ENCODE data around the gene CYP46A1. TPM values are rescaled to one million over a fixed set of nuclear protein-coding genes. Genes with fewer than 3 reads are reported as not detected.
"Not testable (repeated sequence)": the region's sequence is repeated elsewhere in the genome, so short reads cannot be mapped to it uniquely, and the experiment has no call there.

Gene CYP46A1
- polyA plus RNA-seq, 2 of the 4 experiments (the other 2 are of a cell fraction) = 0.06 to 0.13 TPM

GRCh38 chr14:99636487-99636886 is 47.6 kb upstream of the CYP46A1 start:
- CTCF ChIA-PET = interaction anchor here (0.6 to 1.3 kb wide), 2 partner anchors 51 to 86 kb away, joined by 3 read pairs; no protein-coding TSS in a partner anchor
- no peak for TF ChIP-seq ATOH8 (CRISPR knock-in tag; IDR thresholded peaks at IDR 0.05; ENCODE audit: low read depth)
- no peak for TF ChIP-seq CEBPB (IDR thresholded peaks at IDR 0.05)
- TF ChIP-seq RAD21 (conservative IDR thresholded peaks at IDR 0.05 in 1 of 2, IDR thresholded peaks at IDR 0.05 in 1 of 2) = no peak
- no peak for TF ChIP-seq ZSCAN20 (CRISPR knock-in tag; IDR thresholded peaks at IDR 0.05)
- no peak for TF ChIP-seq USF2 (IDR thresholded peaks at IDR 0.05)
- TF ChIP-seq RFX5 (IDR thresholded peaks at IDR 0.05) = no peak
- H3K4me2 ChIP-seq = no peak overlapping the region

GRCh38 chr14:99637624-99638023 is 46.5 kb upstream of the CYP46A1 start:
- H3K27ac ChIP-seq = no peak overlapping the region
- WGBS (ENCODE audit: missing lambda C conversion rate) = 74% methylated on average over 7 of the region's 7 CpGs
- H3K4me2 ChIP-seq = no peak overlapping the region
- FAIRE-seq (no peak), ATAC-seq (no peak), DNase-seq (ENCODE audit: low read depth in 1 of 2, low spot score in 1 of 2) (no peak)
- no peaks in the 10 kb centered on the region for H3K9me3 ChIP-seq
- H3K4me1 ChIP-seq = no peaks in the 10 kb centered on the region
- CTCF ChIA-PET = interaction anchor here (0.7 kb wide), 2 partner anchors 56 to 113 kb away, joined by 3 to 4 read pairs; no protein-coding TSS in a partner anchor
- TF ChIP-seq FOSB (CRISPR knock-in tag; IDR thresholded peaks at IDR 0.05) (no peak), RCOR1 (IDR thresholded peaks at IDR 0.05; ENCODE audit: low read depth, low read length) (no peak), HOXA7 (CRISPR knock-in tag; IDR thresholded peaks at IDR 0.05) (no peak), RAD21 (conservative IDR thresholded peaks at IDR 0.05 in 1 of 2, IDR thresholded peaks at IDR 0.05 in 1 of 2) (no peak)
- POLR2A ChIA-PET = no interaction called here
- H3K4me3 ChIP-seq = no peak overlapping the region

More at GRCh38 chr14:99636487-99636886, 47.6 kb upstream of the CYP46A1 start:
- 58% methylated on average over 5 of the region's 5 CpGs for WGBS (ENCODE audit: missing lambda C conversion rate)
- H3K9me3 ChIP-seq = no peaks in the 10 kb centered on the region
- FAIRE-seq = no peak
- POLR2A ChIA-PET = no interaction called here
- H3K4me1 ChIP-seq = no peaks in the 10 kb centered on the region
- no peak overlapping the region for H3K4me3 ChIP-seq
- no peak for DNase-seq (ENCODE audit: low read depth in 1 of 2, low spot score in 1 of 2)
- ATAC-seq = peak in 1 of 2 experiments; percentile 24; a peak in 2 of 6 replicates
- no peak overlapping the region for H3K27ac ChIP-seq

GRCh38 chr14:99642771-99643170 is 41.3 kb upstream of the CYP46A1 start:
- H3K4me3 ChIP-seq; FAIRE-seq; H3K4me2 ChIP-seq; DNase-seq (ENCODE audit: low read depth in 1 of 2, low spot score in 1 of 2); H3K9me3 ChIP-seq; H3K27ac ChIP-seq; H3K4me1 ChIP-seq; ATAC-seq; POLR2A ChIA-PET: not testable (repeated sequence)
- 84% methylated on average over 5 of the region's 5 CpGs for WGBS (ENCODE audit: missing lambda C conversion rate)
- CTCF ChIA-PET = interaction anchor here (1.7 kb wide), 1 partner anchor 33 kb away, joined by 4 read pairs; no protein-coding TSS in a partner anchor

- FAIRE-seq = no peak
- ChIA-PET POLR2A (no interaction called here), CTCF (interaction anchor here (1.1 to 2.2 kb wide), 3 partner anchors 15 to 126 kb away, joined by 3 to 7 read pairs (median 4); no protein-coding TSS in a partner anchor)
- H3K4me1 ChIP-seq = 0 out of 3 replicates have a peak, but pooled peaks cover 7% of the 10 kb centered on the region
- no peak for ATAC-seq
- H3K27ac ChIP-seq = no peak overlapping the region
- H3K4me2 ChIP-seq = no peak overlapping the region
- no peak overlapping the region for H3K4me3 ChIP-seq
- H3K9me3 ChIP-seq = no peaks in the 10 kb centered on the region
- 69% methylated on average over 6 of the region's 6 CpGs for WGBS (ENCODE audit: missing lambda C conversion rate)
- DNase-seq (ENCODE audit: low read depth in 1 of 2, low spot score in 1 of 2) = no peak
- TF ChIP-seq ZFP36 (IDR thresholded peaks at IDR 0.05; ENCODE audit: borderline replicate concordance, partially characterized antibody) (no peak), ZNF302 (CRISPR knock-in tag; IDR thresholded peaks at IDR 0.05) (no peak), BHLHE40 (IDR thresholded peaks at IDR 0.05; ENCODE audit: low read depth, low read length) (no peak)
Measured at GRCh38 chr14:99643343-99643742, 40.8 kb upstream of the CYP46A1 start.

- CTCF ChIA-PET = interaction anchor here (1.1 to 2.2 kb wide), 4 partner anchors 12 to 126 kb away, joined by 3 to 7 read pairs (median 4); no protein-coding TSS in a partner anchor
Measured at GRCh38 chr14:99644035-99644587, 40.0 kb upstream of the CYP46A1 start.

More at GRCh38 chr14:99644035-99644587, 40.0 kb upstream of the CYP46A1 start:
- POLR2A ChIA-PET = no interaction called here
- Histone ChIP-seq H3K4me2 (no peak overlapping the region), H3K27ac (no peak overlapping the region), H3K4me1 (0 out of 3 replicates have a peak, but pooled peaks cover 7% of the 10 kb centered on the region), H3K4me3 (no peak overlapping the region), H3K9me3 (no peaks in the 10 kb centered on the region)
- DNase-seq (ENCODE audit: low read depth in 1 of 2, low spot score in 1 of 2) = no peak
- no peak for FAIRE-seq
- WGBS (ENCODE audit: missing lambda C conversion rate) = 94% methylated on average over 9 of the region's 11 CpGs
- TF ChIP-seq HEYL (CRISPR knock-in tag; IDR thresholded peaks at IDR 0.05) = no peak
- TF ChIP-seq KDM1A (IDR thresholded peaks at IDR 0.05; ENCODE audit: low read depth) = no peak
- TF ChIP-seq CBX8 (IDR thresholded peaks at IDR 0.05) = no peak
- no peak for TF ChIP-seq ESRRA (IDR thresholded peaks at IDR 0.05; ENCODE audit: borderline replicate concordance, low read length)
- no peak for TF ChIP-seq RARB (CRISPR knock-in tag; IDR thresholded peaks at IDR 0.05)
- no peak for ATAC-seq
